ENCODE measurements around the gene CFI. TPM values are rescaled to one million over a fixed set of nuclear protein-coding genes. Genes with fewer than 3 reads are reported as not detected.

The CFI gene
- total and polyA plus RNA-seq, 9 of the 15 experiments (the other 6 are each of a cell fraction or from before 2014, with no cell fraction given), result 0.30 to 8.4 (median 0.95) TPM

- TF ChIP-seq MYBL2 (IDR thresholded peaks at IDR 0.05; ENCODE audit: low read depth), result no peak
- TF ChIP-seq MYBL2 (CRISPR knock-in tag; IDR thresholded peaks at IDR 0.05; ENCODE audit: borderline replicate concordance), result no peak
- TF ChIP-seq CHD2 (IDR thresholded peaks at IDR 0.05; ENCODE audit: low read depth, low read length), result no peak
- TF ChIP-seq PKNOX1 (IDR thresholded peaks at IDR 0.05), result peak; percentile 4; the same call in 1 of the 2 replicates
- TF ChIP-seq KLF16 (IDR thresholded peaks at IDR 0.05), result 0 out of 2 replicates have a peak, but pooled peaks have one; percentile 3
- 0 out of 2 replicates have a peak, but pooled peaks have one; percentile 43 for TF ChIP-seq MTA3 (IDR thresholded peaks at IDR 0.05; ENCODE audit: borderline replicate concordance)
- TF ChIP-seq CXXC5 (CRISPR knock-in tag; IDR thresholded peaks at IDR 0.05), result 0 out of 2 replicates have a peak, but pooled peaks have one; percentile 27
- TF ChIP-seq CREB1 (IDR thresholded peaks at IDR 0.05), result peak; percentile 30; the same call in 1 of the 2 replicates
- TF ChIP-seq CREB1 (CRISPR knock-in tag; IDR thresholded peaks at IDR 0.05), result no peak
- TF ChIP-seq PBX2 (CRISPR knock-in tag; IDR thresholded peaks at IDR 0.05; ENCODE audit: low read depth), result no peak
- TF ChIP-seq PBX2 (tag; conservative IDR thresholded peaks at IDR 0.05; ENCODE audit: low read depth), result 0 out of 2 replicates have a peak, but pooled peaks have one; percentile 53
- TF ChIP-seq SMAD4 (CRISPR knock-in tag; conservative IDR thresholded peaks at IDR 0.05), result 0 out of 2 replicates have a peak, but pooled peaks have one; percentile 45
- no peak for TF ChIP-seq NRF1 (conservative IDR thresholded peaks at IDR 0.05 in 1 of 2, IDR thresholded peaks at IDR 0.05 in 1 of 2)
- TF ChIP-seq GTF2B (IDR thresholded peaks at IDR 0.05; ENCODE audit: extremely low read depth, insufficient read length), result no peak
- TF ChIP-seq GABPA (tag; conservative IDR thresholded peaks at IDR 0.05; ENCODE audit: low read depth), result peak; percentile 37
- peak; percentile 91 for TF ChIP-seq MEF2D (tag; conservative IDR thresholded peaks at IDR 0.05; ENCODE audit: low read depth)
- TF ChIP-seq ATF1 (CRISPR knock-in tag; IDR thresholded peaks at IDR 0.05), result no peak
- peak; percentile 82 for TF ChIP-seq ATF1 (tag; IDR thresholded peaks at IDR 0.05)
- TF ChIP-seq ZNF592 (IDR thresholded peaks at IDR 0.05), result 0 out of 2 replicates have a peak, but pooled peaks have one; percentile 53
Observed at GRCh38 chr4:109730619-109731545, 70.9 kb downstream of the CFI start (continued).

All from K562 (cell line).